Neural progenitor cell (in vitro differentiated cells): ENCODE data around the gene SPAG6.

ENCODE experiments used
- CTCF ChIP-seq: fragments of 200-600 bp; sonication (generic); IDR thresholded peaks from 2 replicates; pipeline ENCODE4 v1.5.1; 2017; ENCODE audit warnings: antibody characterized with exemption, mild to moderate bottlenecking
- EZH2phosphoT487 ChIP-seq: fragments of 200-600 bp; sonication (generic); IDR thresholded peaks from 2 replicates; pipeline ENCODE4 v1.6.1; 2017; ENCODE audit warnings: antibody characterized with exemption

- no peak for TF ChIP-seq CTCF
- no peak for TF ChIP-seq EZH2phosphoT487
Observed at GRCh38 chr10:22305721-22306120, 39.6 kb upstream of the SPAG6 start.
